Activated CD8-positive, alpha-beta memory T cell treated with anti-CD3 and anti-CD28 coated beads, Interleukin-2, amount 50 U/mL, for 1 hour (primary cell): ENCODE results near the gene BIN1.
"Not testable (repeated sequence)": the region's sequence is repeated elsewhere in the genome, so short reads cannot be mapped to it uniquely, and the experiment has no call there.

Experiments used
- DNase-seq: peaks from one replicate; pipeline ENCODE4 v3.0.0-alpha.2; 2020; ENCODE audit errors: extremely low read depth

BIN1 gene

GRCh38 chr2:127047716-127048617 is 59.0 kb downstream of the BIN1 start:
- DNase-seq = no peak

GRCh38 chr2:127047054-127047453 is 59.9 kb downstream of the BIN1 start:
- no peak for DNase-seq

DNA sequence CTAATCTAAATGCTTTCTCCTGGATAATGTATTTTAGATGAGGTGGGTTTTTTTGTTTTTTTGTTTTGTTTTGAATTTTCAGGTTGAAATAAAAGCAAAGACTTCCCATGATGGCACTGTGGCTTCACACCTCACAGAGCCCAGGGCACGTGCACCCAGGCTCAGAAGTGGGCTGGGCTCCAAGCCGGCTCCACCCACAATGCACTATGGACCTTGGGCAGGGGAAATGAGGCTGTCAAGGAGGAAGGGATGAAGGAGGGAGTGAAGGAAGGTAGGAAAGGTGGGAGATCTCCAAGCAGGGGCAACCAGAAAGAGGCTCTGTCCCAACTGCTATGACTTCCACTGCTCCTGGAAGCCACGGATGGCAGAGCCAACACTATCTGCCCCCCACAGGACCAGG is 60.4 kb downstream of the BIN1 start:
- DNase-seq = no peak

DNA sequence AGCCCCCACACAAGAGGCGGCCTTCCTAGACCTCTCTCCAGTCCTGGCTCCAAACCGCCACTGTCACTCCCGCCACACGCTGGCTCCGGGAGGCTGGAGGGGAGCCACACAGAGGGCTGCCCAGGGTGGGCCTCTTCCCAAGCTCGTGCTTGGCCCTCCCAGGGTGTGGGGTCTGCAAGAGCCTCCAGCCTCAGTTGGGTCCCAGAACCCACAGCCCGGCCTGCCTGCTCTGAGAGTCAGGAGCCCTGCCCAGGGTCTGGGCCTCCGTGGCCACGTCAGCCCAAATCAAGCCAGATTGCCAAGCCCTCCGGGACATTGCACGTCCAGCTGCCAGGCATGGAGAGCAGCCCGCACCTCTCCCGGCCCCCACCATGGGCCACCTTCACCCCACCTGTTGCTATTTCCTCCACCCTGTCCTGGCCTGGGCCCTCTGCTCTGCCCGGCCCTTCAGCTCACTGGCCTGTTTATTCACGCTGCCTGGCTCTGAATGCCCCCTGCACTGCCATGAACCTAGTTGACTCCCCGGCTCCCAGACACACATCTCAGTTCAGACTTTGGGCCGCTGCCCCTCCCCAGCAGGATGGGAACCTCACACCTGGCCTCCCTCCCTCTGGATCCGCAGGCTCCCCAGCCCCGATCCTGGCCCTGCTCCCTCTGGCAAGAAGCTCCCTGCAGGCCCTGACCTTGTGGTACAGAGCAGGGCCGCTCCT is 61.0 kb downstream of the BIN1 start:
- no peak for DNase-seq

DNA sequence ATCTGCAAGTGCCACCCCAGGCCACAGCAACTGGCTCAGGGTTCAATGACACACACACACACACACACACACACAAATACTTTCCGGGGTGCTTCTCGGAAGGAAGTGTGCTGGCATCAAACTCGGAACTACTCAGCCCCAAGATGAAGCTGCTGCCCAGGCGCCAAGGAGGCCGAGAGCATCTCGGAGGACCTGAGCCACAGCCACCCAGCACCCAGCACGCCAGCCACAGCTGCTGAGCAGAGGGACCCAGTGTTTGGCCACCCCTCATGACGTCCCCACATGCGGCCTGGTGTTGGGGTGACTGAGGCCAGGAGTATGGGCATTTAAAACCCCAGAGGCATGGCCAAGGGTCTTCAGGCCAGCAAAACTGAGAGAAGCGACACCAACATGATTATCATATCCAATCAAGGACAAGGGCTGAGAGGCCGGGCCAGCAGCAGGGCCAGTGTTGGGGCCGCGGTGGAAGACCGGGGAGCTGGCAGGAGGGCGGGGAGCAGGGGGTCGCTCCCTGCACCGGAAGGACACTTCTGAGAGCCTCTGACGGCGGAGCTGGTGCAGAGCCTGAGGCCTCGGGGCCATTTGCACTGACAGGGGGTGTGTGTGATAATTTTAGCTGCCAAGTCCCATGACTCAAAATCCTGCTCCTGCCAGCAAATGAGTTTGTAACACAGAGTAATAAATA is 61.8 kb downstream of the BIN1 start:
- DNase-seq = no peak

DNA sequence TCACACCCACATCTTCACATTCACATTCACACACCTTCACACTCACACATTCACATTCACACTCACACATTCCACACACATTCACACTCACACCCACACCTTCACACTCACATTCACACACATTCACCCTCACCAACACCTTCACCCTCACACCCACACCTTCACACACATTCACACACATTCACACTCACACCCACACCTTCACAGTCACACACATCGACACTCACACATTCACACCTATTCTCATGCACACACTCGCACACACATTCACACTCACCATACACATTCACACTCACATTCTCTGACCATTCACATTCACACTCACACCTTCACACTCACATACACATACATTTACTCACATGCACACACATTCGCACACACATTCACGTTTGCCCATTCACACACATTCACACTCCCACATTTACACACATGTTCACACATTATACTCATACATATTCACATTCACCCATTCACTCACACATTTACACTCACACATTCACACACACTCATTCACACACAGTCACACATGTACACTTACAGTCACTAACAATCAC is 62.7 kb downstream of the BIN1 start:
- DNase-seq = no peak

GRCh38 chr2:127043367-127044164 is 63.4 kb downstream of the BIN1 start:
- no peak for DNase-seq

GRCh38 chr2:127041259-127041970 is 65.5 kb downstream of the BIN1 start:
- DNase-seq = no peak

GRCh38 chr2:127040169-127040568 is 66.8 kb downstream of the BIN1 start:
- no peak for DNase-seq

GRCh38 chr2:127039387-127040031 is 67.4 kb downstream of the BIN1 start:
- DNase-seq = no peak

GRCh38 chr2:127037476-127037875 is 69.5 kb downstream of the BIN1 start:
- DNase-seq = no peak

GRCh38 chr2:127034883-127035611 is 71.9 kb downstream of the BIN1 start:
- DNase-seq = no peak

DNA sequence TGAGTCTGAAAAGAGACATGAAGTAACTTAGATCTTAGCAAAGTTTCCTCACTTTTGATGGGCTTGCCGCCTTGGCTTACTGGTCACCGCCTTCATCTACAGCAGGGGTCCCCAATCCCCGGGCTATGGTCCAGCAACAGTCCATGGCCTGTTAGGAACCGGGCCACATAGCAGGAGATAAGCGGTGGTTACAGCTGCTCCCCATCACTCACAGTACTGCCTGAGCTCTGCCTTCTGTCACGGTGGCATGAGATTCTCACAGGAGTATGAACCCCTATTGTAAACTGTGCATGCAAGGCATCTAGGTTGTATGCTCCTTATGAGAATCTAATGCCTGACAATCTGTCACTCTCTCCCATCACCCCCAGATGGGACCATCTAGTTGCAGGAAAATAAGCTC is 72.9 kb downstream of the BIN1 start:
- DNase-seq = no peak

DNA sequence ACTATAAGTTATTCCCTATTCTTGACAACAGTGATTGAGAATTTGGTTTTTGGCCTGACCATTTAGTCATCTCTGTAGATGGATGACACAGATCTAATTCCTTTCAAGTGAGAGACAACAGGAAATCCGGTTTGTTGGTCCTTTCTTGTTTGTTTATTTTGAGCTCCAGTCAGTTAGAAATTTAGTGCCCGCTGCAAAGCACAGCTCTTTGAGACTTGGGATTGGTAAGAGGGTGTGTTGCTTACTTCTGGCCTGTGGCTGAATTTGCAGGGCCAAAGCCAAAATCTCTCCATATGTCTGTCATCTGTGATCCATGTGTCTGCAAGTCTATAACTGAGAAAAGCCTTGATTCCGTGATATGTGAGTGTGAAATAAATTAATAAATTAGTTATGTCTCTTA is 74.3 kb downstream of the BIN1 start:
- no peak for DNase-seq

DNA sequence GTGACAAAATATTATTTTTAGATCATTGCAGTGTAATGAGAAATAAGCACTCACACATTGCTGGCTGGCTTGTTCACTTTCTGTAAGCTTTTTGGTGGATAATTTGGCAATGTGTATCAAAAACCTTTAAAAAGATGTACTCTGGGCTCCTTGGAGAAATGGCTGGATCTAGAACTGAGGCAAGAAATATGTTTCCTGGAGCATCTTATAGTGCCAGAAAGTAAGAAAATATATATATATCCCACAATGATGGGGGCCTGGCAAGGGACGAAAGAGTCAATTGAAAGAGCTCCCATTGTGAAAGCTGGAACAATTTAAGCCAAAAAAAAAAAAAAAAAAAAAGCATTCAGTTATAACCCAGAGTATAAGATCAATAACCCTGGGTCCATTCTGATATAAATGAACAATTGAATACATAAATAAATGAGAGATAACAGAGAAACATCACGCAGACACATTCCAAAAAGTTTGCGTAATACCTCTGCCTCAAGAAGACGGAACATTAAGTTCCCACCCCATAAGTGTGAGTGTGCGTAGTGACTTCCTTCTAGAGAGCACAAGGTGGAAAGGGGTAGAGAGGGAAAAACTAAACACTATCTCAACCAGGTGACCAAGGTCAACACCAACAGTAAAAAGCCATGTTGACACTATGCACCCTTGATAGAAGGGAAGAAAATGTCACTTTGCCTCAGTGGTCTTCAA is 77.5 kb downstream of the BIN1 start:
- DNase-seq = no peak

DNA sequence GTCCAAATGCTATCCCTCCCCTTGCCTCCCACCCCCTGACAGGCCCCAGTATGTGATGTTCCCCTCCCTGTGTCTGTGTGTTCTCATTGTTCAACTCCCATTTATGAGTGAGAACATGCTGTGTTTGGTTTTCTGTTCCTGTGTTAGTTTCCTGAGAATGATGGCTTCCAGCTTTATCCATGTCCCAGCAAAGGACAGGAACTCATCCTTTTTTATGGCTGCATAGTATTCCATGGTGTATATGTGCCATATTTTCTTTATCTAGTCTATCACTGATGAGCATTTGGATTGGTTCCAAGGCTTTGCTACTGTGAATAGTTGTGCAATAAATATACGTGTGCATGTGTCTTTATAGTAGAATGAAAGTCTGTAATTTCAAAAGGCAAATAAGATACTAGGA is 78.2 kb downstream of the BIN1 start:
- not testable (repeated sequence) for DNase-seq

DNA sequence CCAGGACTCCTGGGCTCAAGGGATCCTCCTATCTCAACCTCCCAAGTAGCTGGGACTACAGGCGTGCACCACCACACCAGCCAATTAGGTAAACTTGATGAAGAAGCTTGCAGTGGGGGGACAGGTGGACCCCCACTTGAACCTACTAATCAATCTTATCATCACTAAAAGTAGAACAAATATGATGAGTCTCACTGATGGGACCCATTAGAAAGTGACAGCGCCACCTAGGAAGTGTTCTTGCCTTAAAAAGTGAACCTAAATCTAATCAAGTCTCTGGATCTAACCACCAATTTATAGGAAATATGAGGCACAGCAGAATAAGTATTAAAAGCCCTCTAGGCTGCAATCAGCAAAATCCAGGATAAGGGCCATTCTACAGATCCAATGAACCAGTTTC is 79.2 kb downstream of the BIN1 start:
- no peak for DNase-seq

GRCh38 chr2:127025359-127026166 is 81.4 kb downstream of the BIN1 start:
- peak; percentile 43 for DNase-seq
